ENCODE measurements around the gene ATP4B.

Gene ATP4B

DNA sequence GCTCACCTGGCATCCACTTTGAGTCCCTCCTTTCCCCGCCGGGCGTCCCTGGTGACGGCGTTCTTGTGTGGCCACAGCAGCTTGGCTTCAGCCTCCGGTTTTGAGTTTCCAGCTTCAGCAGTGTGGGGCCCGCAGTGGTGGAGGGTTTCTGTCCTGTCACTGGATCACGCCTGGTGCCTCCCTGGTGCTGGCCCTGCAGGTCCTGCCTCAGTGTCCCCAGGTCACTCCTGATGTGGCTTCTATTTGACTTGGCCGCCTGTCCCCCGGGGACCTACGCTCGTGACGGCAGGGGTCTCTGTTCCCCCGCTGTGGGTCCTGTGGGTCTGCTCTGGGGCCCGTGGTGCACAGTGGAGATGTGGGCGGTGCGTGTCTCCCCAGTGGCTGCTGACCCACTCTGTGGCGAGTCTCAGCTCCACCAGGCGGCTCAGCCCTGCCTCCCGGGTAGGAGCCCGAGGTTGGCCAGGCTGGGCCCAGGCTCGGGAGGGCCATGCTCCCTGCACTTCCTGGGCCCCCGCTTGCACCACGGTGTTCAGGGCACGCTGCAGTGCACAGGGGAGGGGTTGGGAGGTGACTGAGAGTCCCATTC lies 1.9 kb downstream of the ATP4B start:
- DNase-seq = no peak

DNA sequence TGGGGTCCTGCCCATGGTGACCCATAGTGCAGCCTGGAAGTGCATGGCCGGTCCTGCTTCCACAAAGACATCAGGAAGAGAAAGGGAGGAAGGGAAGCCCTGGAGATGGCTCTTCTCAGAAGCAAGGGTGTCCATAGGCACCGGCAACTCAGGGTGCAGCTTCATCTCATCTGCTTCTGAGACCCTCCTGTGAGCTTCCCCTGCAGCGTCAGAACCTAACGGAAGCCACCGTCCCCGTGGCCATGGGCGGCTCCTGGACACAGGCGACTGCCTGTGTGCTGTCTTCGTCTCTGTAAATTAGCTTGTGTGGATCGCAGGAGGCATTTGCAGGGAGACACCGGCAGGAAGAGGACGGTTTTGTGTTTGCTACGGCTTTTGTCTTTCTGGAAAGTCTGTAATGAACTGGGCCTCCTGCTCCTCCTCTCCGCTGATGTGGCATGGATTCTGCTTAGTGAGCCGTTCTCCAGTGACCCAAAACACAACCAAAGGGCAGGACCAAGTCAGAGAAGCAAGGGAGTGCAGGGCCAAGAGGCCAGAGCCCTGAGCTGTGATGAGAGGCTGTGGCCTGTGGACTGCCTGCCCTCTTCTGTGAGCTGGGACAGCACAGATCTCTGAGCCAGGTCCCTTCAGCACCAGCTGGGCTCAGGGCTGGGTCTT lies 2.5 kb downstream of the ATP4B start:
- DNase-seq = no peak

DNA sequence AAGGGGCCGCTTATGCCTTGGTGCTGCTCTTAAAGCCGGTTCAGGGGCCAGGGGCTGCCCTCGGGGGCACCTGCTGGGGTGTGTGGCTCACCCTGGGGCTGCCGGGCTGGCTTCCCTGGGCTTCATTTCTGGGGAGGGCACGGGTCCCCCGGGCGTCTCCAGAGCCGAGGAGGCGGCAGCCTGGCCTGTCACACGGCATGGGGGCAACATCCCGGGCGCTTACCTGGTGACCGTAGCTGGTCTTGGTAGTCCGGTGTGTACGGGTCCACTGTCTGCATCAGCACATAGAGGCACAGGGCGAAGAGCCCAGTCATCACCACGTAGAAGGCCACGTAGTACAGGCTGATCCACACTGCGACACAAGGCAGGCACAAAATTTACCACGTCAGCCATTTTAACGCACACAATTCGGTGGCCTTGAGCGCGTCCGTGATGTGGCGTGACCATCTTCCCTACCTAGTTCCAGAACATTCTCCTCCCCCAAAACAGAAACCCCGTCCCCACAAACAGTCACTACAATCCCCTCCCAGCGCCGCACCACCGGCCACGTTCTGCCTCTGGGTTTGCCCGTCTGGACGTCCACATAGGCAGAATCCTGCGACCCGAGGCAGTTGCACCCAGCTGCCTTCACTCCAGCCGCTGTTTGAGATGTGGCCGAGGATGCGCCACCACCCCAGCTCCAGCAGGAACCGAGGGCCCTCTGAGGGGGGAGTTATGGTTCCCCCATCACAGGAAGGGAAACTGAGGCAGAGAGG lies 3.2 kb downstream of the ATP4B start:
- no peak for DNase-seq

DNA sequence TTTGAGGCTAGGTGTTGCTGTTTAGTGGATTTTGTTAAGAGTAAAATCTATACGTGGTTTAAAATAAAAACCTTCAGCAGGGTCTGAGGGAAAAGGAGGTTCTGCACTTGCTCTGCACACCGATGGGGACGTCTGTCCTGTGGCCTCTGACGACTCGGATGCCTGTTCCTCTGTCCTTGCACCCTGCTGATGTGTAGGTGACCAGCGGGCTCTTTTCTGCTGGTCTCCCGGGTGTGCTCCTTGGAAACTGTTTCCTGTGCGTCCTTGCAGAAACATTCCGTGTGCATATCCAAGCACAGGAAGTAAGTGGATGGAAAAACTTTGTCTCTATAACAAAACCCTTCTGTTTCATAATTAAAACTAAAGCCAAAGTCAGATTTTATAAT lies 3.8 kb downstream of the ATP4B start:
- DNase-seq = no peak

DNA sequence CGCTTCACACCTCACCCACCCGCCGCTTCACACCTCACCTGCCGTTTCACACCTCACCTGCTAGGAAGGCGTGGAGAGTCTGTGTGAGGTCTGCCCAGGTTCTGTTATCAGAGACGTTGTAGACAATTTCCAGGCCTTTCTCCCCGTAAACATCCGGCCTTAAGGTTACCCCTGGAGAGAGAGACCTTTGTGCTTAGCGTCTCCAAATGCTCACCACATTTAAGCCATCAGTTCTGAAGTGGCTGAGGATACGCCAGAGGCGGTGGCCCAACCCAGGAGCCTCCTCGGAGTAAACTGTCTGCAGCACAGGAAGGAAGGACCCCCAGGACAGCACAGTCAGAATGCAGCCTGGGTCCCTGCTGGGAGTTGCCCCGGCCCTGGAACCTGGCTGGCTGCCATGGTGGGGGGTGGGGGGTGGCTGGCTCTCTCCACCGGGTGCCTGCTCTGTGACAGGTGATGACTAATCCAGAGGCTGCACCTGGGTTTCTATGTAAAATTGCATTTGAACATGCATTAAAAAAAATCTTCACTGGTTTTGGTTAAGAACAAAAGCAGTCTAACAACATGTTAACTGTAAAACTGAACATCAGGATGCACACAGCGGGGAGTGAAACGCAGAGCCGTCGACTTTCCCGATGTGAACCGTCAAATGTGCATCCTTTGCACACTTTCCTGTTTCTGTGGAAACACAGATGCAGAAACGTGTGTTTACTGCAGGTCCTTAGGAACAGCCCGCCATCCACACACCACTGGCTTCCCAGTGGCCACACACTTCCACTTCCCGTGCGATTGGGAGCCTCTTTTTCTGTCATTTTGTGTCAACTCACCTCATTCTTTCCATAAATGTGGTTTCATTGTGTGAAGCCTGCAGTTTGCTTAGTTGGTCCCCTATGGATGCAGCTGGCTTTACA lies 4.5 kb downstream of the ATP4B start:
- no peak for DNase-seq

DNA sequence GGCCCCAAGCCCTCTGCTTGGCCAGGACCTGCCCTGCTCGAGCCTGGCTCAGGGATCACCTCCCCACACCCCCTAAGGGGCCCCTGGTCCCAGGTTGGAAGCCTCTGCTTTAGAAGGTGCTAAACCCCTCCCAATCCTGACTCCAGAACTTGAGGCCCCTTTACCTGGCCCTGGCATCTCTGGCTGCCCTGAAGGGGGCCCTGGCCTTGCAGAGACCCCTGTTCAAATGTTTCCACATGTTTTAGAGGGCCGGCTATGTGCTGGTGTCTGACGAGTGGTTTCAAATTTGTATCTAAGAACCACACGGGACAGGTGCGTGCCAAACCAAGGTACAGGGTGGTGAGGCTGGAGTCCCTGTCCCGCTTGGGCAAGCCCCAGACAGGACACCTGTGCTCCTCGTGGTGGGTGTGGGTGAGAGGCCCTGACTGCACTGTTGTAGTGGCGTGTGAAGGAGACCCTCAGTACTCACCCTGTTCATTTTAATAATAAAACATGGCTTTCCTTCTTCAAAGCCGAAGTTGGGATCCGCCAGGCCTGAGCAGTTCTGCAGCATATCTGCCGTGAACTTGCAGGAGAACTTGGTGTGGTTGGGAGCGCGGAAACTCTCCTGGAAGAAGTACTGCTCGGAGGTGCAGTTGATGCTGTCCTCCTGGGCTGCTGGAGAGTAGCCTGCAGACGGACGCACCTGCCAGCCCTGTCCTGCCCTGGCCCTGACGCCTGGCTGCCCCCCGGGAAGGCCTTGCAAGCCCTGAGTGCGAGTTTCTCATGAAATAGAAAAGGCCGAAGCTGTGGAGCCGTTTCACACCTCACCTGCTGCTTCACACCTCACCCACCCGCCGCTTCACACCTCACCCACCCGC lies 5.4 kb downstream of the ATP4B start:
- DNase-seq = no peak

DNA sequence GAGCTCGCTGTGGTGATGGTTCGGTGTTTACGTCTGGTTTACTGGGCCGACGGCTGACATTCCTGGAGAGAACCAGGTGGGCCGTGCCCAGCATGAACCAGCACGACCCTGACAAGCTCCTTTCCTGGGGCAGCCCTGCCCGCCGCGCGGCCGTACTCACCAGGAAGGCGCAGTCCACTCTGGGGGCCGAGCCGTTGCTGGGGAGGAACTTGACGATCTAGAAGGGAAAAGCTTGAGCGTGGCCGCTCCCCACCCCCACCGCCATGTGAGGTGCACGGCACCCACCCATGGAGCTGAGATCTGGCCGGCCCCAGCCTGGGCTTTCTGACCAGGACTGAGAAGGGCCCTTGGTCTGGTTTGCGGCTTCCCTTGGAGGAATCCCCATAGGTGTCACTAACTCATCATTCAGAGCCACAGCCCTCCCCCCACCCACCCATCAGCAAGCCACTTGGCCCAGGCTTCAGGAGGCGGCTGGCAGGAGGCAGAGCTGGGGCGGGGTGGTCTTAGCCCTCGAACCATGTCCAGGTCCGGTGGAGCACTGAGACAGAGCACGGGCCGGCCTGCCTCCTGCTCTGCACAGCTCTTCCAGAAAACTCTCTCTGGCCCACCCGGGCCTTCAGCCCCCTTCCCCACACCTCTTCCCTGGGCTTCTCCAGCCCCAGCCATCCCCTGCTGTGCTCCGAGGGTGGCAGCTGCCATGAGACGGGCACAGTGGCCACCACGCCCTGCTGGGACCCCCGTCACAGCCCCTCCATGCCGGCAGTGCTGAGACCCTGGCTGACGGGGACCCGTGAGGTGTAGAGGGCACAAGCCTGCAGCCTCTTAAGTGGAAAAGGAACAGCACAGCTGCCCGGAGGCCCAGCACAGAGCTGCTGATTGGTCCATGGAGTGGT lies 6.2 kb downstream of the ATP4B start:
- DNase-seq = no peak

DNA sequence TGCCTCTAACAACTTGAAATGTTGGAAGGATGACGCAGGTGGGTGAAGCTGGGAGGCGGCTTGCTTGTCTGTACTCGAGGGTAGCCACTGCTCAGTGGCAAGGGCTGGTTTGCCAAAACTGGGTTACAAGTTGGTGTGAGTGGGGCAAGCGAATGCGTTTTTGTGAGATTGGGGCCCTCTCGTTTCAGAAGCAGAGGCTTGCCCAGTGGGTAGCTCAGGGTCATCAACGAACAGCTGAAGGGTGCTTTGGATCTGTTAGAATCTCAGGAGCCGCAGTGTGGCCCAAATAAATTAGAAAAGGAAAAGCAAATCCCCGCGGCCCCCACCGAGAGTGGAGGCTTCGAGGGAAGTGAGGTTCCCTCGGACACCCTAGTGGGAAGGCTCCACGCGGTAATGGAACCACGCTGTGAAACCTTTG lies 7.3 kb downstream of the ATP4B start:
- DNase-seq = no peak

DNA sequence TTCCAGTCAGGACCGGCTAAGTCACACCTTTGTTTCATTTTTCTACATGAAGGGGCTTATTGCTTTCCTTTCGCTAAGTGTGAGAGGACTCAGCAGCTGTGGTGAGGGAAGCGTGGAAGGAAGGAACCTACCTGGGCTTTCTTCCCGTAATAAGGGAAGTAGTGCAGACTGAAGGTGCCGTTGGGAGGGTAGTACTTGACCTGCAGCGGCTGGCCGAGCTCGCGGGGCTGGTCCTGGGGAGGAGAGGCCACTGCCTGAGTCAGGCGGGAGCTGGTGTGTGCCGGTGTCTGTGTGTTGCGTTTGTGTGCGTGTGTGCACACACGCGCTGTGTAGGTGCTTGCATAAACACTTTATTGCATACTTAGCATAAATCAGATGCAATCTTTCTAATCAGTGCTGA lies 7.7 kb downstream of the ATP4B start:
- no peak for DNase-seq

DNA sequence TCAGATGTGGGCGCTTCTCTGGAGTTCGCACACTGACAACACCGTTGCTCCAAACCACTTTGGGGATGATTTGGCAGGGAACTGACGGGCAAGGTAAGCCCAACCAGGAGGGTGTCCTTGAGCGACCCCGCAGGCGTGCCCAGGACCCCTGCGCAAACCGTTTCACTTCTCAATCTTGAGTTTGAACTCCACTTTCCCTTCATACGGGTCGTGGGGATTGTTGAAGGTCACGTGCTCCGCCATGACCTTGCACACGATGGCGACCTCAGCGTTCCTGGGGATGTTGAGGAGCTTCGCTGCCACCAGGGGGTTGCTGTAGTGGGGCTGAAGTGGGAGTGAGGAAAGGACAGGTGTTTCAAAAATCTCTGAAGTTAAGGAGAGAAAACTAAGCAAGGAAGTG lies 8.8 kb downstream of the ATP4B start:
- no peak for DNase-seq

DNA sequence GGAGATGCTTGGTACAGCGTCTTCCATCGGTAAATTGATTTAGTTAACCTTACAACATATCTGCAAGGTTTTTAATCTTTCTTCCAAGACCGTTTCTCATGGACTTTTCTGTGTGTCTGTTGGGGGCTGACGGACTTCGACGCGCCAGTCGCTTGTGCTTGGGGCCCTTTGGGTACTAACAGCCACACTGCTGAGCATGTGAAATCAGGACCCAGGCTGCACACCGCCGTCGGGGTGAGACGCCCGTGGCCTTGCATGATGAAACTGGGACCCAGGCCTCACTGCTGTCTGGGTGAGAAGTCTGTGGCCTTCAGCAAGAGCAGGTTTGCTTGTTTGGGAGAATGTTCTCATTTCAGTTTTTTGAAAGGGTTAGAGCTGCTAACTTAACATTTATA lies 9.8 kb downstream of the ATP4B start:
- DNase-seq = no peak

DNA sequence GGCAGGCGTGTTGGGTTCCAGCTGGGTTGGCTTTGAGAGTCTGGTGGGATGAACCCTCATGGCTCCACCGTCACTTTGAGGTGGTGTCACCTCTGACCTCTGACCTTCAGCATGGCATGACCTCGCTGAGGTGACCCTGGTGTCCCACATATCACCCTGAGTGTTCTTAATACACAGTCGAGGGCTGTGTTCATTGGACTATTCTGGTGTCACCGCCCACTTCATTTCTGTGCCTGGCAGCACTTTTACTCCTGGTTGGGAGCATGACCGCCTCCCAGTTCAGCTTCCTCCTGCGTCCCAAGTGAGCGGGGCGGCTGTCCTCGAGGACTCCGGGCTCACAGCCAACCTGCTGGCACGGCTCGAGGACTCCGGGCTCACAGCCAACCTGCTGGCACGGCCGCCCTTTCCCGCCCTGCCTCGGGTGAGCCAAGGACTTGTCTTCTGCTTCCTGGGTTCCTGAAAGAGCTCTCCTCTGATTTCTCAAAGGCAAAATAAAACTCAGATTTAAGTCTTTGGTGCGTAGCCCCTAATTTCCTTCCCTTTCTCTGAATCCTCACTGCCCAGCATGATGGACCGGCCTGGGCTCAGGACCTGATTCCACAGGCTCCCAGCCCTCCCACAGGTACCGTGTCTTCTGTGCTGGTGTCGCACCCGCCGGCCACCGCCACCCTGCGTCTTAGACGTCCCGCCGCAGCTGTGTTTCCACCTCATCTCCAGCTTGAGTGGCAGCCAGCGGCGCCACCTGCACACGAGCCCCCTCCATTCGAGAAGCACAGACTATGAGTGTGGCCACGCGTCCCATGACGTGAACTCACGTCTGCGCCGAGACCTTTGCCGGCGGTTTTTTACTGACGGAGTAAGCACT lies 10.4 kb downstream of the ATP4B start:
- peak; percentile 82 to 87 for DNase-seq

DNA sequence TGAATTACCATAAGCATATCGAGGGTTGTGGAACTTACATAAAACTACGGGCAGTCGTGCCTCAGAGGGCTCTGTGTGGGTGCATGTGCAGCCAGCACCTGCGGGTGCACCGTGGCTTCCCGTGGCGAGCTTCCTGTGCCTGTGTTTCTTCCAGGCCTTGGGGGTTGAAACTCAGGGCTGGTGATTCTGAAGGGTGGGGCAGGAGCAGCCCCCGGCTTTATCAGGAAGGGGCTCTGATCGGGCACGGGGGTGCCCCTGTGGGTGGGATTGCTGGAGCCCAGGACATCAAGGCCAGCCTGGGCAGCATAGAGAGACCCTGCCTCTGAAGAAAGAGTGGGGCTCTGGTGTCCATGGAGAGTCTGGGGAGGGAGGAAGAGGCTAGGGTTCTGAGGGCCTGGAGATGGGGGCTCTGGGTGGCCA lies 11.1 kb downstream of the ATP4B start:
- DNase-seq = no peak

DNA sequence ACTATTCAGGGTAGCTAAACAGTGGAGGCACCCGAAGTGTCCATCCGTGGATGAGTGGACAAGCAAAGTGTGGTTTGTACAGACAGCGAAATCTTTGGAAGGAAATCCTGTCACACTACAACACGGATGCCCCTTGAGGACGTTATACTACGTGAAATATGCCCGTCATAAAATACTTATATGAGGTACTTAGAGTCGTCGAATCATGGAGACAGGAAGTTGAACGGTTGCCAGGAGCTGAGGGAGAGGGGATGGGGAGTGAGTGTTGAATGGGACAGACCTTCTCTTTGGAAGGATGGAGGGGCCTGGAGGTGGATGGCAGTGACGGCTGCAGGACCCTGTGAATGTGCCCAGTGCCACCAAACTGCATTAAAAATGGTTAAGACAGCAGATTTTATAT lies 11.6 kb downstream of the ATP4B start:
- no peak for DNase-seq

DNA sequence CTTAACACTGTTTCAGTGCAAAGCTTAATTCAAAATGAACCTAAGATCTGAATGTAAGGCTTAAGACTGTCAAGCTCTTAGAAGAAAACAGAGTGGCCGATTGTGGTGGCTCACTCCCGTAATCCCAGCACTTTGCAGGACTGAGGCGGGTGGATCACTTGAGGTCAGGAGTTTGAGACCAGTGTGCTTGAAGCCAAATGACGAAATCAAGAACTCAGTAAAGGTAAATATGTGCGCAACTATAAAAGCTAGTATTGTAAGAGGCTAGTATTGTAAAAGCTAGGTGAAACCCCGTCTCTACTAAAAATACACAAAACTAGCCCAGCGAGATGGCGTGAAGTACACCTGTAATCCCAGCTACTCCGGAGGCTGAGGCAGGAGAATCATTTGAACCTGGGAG lies 12.7 kb downstream of the ATP4B start:
- DNase-seq = no peak

DNA sequence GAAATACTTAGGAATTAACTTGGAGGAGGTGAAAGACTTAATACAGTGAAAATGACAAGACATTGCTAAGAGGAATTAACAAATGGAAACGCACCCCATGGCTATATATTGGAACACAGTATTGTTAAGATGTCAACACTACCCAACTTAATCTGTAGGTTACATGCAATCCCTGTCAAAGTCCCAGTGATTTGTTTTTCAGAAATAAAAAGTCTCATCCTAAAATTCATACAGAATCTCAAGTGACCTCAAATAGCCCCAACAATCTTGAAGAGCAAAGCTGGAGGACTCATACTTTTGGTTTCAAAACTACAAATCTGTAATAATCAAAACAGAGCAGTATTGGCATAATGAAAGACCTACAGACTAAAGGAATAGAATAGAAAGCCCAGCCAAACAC lies 13.2 kb downstream of the ATP4B start:
- DNase-seq = no peak

DNA sequence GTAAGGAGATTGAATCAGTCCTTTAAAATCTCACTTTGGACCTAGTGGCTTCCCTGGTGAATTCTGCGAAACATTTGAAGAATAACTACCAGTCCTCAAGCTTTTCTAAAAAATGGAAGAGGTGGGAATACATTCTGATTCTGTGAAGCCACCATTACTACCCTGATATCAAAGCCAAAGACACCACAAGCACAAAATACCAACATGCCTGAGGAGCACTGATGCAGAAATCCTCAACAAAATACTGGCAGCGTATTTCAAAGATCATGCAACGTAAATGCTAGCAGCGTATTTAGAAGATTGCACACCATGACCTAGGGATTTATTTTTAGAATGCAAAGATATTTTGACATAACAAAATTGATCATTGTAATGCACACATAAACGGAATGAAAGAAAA lies 14.4 kb downstream of the ATP4B start:
- no peak for DNase-seq

DNA sequence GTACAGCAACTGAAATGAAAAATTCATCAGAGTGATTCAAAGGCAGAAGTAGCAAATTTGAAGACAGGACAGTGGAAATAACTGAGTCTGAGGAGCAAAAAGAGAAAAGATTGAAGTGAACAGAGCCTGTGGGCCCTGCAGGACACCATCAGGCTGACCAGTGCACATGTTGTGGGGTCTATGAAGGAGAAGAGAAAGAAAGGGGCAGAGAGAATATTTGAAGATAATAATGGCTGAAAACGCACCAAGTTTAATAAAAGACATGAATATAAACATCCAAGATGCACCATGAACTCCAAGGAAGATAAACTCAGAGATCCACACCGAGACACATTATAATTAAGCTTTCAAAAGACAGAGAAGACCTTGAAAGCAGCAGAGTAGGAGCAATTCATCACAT lies 15.4 kb downstream of the ATP4B start:
- DNase-seq = no peak

DNA sequence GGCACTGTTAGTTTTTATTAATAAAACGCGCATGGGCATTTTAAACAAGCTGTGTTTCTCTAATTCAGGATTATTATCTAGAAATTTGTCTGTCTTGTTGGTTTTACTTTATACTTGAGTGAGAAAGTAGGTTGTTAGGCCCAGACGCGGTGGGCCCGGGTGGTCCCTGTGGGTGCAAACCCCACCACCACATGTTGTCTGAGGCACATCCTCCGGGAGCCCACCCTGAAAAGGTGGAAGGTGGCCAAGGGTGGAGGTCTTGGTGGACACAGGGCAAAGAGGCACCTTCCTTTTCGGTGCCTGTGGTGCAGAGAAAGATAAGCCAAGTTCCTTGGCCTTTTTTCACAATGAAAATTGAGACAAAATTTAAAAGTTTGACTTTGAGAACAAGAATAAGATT lies 16.6 kb downstream of the ATP4B start:
- no peak for DNase-seq

DNA sequence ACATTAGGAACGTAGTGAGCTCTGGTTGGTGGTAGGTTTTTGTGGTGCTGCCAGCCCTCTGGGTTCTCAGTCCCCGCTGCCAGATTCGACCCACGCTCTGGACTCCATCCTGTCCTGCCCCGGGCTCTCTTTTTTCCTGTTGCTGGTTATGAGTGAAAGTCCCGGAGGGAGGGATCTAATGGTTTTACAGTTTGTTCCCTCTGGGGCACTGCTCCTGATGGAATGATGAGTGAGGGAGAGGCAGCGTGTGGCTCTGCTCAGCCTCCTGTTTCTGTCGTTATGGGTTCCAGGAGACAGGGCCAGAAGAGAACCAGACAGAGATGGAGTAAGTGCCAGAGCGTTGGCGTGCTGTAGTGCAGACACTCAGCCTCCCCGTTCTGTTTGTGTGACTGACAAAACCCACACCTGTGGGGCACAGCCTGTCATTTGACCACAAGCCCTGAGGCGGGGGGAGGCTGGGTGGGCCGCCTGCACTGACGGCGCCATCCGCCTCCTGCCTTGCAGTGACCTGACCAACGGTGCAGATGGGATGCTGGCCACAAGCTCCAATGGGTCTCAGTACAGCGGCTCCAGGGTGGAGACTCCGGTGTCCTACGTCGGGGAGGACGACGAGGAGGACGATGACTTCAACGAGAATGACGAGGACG lies 18.3 kb downstream of the ATP4B start:
- no peak for DNase-seq
